NCI-H2171 (cell line): Measurements from ENCODE around the gene ATF7IP2.
"Not testable (repeated sequence)": the region's sequence is repeated elsewhere in the genome, so short reads cannot be mapped to it uniquely, and the experiment has no call there.

ENCODE experiments used
- DNase-seq: peaks from one replicate; lab custom pipeline; 2025; lab: John Stamatoyannopoulos, UW

ATF7IP2 gene, protein sequence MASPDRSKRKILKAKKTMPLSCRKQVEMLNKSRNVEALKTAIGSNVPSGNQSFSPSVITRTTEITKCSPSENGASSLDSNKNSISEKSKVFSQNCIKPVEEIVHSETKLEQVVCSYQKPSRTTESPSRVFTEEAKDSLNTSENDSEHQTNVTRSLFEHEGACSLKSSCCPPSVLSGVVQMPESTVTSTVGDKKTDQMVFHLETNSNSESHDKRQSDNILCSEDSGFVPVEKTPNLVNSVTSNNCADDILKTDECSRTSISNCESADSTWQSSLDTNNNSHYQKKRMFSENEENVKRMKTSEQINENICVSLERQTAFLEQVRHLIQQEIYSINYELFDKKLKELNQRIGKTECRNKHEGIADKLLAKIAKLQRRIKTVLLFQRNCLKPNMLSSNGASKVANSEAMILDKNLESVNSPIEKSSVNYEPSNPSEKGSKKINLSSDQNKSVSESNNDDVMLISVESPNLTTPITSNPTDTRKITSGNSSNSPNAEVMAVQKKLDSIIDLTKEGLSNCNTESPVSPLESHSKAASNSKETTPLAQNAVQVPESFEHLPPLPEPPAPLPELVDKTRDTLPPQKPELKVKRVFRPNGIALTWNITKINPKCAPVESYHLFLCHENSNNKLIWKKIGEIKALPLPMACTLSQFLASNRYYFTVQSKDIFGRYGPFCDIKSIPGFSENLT

DNA sequence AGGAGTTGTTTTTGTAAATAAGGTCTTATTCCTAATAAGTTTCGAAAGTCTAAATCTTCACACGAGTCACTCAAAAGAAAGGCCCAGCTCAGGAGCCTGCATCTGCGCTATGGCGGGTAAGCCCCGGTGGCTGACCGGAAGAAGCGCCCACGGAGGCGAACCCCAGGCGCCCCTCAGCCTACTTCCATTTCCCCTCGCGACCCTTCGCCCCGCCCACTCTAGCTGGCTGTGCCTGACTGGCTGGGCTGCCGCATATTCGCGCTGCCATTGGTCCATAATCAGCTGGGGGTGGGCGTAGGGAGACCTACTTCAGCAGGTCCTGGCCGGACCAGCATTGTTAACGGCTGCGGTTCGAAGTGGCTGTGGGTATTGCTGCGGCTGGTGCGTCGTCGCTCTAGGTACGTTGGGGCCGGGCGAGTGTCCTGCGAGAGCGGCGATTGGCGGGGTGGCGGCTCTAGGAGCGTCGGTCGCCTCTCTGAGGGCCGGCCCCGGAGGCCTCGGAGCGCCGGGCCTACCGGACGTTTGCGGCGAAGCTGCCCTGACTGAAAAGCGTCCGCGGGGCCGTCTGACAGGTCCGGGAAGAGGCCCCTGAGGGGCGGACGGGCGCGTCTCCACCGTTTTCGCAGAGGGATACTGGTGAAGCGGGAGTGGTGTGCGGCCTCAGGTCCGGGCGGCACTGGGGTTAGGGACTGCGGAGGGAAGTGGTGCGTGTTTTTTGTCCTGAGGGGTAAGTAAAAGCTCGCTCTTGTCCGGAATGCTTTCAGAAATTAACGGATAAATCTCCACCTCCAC, at the start of gene ATF7IP2:
TSS of gene ATF7IP2 (plus strand) at position 337 of the 792 bp plus-strand sequence. CDS start 44,560 bp downstream, outside the sequence.
- no peak for DNase-seq

DNA sequence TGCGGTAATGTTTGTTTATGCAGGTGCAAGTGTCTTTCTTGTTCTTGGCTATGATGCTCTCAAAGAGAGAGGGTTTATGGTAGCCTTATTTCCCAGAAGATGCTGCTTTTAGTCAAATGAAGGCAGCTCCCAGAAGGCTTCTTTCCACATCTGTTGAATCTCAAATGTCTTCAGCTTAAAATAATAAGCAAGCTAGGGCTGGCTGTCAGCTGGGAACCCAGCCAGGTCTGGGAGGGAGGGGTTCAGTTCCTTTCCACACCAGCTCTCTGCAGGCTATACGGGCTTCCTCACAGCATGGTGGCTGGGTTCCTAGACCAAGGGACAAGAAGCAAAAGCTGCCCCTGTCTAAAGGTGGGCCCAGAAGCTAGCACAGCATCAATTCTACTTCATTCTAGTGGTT, 47.4 kb upstream of the ATF7IP2 start:
- peak; percentile 25 for DNase-seq

DNA sequence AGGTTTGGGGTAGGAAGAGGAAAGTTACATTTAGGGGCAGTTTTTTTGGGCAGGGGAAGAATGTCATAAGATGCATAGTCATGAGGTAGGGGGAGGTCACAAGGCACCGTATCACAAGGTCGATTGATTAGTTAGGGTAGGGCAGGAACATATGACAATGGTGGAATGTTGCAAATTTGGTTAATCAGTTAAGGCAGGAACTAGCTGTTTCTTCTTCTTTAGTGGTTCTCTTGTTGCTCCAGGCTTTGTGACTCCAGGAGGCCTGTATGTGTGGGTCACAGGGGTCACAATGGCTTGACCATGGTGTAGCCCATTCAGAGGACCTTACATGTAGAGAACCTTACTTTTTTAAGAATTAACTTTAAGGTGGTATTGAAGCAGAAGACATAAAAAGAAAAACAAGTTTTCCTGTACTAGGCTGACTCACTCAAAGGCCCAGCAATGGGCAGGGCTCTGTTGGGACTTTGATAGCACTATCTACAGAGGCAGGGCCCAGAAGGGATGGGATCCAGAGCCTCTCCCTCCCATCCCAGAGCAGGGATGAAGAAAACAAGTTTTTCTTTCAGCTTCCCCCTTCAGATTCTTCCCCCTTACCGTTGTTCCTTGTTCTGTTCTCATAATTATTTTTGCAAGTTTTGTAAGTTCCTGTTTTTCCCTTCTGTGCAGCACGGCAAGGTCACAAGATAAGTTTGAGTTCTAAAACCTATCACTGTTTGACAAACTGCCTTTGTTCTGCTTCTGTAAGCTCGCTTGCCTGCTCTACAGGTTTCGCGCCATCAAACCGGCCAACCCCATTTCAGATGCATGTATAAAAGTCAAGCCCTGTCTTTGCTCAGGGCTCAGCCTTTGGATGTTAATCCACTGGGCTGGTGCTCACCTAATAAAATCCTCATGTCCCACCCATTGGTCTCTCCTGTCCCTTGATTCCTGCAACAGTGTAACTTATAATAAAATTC, 45.8 kb upstream of the ATF7IP2 start:
- no peak for DNase-seq

DNA sequence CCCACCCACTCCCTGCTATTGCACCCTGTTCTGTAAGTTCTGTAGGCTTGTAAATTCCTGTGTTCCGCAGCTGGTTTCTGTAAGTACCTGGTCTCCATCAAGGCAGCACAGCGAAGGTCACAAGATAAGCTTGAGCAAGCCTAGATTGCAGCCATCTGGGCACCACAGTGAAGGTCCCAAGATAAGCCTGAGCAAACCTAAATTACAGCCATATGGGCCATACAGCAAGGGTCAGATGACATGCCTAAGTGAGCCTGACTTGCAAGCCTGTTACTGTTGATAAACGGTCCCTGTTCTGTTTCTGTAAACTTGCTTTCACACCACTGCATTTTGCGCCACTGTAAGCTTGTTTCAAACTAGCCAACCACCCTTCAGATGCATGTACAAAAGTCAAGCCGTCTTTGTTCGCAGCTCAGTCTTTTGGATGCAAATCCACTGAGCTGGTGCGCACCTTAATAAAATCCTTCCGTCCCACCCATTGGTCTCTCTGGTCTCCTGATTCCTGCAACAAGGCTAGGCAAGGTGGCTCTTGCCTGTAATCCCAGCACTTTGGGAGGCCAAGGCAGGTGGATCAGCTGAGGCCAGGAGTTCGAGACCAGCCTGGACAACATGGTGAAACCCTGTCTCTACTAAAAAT, 42.6 kb upstream of the ATF7IP2 start:
- no peak for DNase-seq

DNA sequence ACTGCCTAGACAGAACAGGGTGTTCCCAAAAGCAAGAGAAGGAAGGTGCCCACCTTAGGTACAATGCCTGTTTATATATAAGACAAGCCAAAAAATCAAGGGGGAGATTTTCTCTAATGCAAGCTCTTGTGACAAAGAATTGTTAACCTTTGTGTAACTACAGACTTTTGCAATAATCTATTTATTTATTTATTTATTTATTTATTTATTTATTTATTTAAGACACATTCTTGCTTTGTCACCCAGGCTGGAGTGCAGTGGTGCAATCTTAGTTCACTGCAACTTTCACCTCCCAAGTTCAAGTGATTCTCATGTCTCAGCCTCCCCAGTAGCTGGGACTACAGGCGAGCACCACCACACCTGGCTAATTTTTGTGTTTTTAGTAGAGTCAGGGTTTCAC, 41.2 kb upstream of the ATF7IP2 start:
- DNase-seq, result not testable (repeated sequence)

DNA sequence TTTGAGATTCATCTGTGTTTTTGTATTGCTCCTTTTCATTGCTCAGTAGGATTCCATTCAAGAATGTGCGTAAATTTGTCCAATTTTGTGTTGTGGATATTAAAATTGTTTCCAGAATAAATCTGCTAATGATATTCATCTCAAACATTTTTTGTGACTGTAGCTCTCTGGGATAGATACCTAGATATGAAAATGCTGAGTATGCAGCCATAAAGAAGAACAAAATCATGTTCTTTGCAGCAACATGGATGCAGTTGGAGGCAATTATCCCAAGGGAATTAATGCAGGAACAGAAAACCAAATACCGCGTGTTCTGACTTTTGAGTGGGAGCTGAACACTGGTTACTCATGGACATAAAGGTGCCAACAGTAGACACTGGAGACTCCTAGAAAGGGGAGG, 40.2 kb upstream of the ATF7IP2 start:
- DNase-seq, result no peak

DNA sequence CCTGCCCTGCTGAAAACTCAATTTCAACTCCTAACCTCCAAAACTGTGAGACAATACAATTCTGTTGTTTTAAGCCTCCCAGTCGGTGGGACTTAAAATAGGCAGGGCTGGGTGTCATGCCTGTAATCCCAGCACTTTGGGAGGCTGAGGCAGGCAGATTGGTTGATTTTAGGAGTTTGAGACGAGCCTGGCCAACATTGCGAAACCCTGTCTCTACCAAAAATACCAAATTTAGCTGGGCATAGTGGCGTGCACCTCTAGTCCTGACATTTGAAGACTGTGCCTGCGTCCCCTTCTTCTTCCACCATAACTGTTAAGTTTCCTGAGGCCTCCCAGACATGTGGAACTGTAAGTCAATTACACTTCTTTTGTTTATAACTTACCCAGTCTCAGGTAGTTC, 36.0 kb upstream of the ATF7IP2 start:
- no peak for DNase-seq

DNA sequence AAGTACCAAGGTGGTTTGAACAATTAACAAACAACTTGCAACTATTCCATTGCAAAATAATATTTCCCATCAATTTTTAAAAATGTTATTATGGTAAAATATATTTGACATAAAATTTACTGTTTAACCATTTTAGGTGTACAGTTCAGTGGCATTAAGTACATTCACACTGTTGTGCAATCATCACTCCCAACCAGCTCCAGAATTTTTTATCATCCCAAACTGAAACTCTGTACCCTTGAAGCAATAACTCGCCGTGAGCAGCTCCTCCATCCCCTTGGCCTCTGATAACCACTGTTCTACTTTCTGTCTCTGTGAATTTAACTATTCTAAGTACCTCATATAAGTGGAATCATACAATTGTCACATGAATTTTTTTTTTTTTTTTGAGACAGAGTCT, 33.6 kb upstream of the ATF7IP2 start:
- DNase-seq, result no peak

DNA sequence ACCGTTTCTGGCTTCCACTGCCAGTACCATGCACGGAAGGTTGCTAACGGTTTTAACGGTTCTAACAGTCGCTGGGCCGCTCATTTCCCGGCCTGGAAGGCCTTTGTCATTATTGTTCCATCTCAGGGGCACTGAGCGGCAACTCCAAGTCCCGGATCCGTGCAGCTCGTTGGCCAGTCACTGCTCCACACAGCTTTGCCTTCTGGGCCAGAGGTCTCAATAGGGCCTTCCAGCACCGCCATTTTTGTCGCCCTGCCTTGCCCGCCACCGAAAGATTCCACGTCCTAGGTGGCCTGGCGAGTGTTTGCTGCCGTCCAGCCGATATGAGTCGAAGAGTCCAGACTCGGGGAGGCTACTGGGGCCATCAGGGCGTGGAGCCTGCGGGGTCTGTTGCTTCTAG, 30.3 kb upstream of the ATF7IP2 start:
- no peak for DNase-seq

DNA sequence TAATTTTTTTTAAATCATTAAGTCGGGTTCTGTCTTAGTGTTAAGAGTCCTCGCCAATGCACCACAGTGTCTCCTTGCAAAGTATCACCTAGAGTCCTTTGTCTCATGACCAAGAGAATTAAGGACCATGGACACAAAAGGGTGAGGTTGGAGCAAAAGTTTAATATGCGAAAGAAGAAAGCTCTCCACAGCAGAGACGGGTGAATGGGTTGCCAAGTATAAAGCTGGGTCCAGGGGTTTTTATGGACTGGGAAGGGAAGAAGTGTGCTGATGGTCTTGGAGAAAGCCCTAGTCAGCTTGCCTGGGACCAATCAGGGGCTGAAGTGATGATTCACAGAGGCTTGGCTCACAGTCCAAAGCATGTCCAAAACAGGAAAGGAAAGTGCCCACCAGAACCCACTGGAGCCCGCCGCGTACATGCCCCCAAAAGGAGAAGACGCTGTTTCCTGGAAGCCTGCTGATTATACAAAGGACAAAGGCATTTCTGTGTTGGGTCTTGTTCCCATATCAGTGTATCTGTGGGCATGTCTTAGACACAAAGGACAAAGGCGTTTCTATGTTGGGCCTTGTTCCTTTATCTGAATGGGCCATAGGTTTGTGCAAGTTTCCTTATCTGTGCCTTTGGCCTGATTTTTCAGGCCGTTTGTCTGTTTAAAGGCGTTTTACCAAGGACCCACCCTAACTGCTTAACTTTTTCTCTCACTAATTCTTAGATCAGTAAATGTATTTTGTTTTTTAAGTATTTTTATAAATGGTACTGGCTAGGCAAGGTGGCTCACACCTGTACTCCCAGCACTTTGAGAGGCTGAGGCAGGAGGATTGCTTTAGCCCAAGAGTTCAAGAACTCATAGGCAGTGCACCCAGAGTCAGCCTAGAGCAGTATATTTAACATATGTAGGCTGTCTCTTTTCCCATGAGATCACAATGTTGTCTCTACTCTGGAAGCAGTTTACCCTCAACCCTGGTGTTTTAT, 28.7 kb upstream of the ATF7IP2 start:
- no peak for DNase-seq

DNA sequence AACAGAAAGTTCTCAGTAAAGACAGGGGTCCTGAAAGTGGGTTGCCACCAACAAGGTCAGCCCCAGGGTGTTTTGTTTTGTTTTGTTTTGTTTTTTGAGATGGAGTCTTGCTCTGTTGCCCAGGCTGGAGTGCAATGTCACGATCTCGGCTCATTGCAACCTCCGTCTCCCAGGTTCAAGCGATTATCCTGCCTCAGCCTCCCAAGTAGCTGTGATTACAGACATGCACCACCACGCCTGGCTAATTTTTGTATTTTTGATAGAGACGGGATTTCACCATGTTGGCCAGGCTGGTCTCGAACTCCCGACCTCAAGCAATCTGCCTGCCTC, 24.1 kb upstream of the ATF7IP2 start:
- DNase-seq, result not testable (repeated sequence)

DNA sequence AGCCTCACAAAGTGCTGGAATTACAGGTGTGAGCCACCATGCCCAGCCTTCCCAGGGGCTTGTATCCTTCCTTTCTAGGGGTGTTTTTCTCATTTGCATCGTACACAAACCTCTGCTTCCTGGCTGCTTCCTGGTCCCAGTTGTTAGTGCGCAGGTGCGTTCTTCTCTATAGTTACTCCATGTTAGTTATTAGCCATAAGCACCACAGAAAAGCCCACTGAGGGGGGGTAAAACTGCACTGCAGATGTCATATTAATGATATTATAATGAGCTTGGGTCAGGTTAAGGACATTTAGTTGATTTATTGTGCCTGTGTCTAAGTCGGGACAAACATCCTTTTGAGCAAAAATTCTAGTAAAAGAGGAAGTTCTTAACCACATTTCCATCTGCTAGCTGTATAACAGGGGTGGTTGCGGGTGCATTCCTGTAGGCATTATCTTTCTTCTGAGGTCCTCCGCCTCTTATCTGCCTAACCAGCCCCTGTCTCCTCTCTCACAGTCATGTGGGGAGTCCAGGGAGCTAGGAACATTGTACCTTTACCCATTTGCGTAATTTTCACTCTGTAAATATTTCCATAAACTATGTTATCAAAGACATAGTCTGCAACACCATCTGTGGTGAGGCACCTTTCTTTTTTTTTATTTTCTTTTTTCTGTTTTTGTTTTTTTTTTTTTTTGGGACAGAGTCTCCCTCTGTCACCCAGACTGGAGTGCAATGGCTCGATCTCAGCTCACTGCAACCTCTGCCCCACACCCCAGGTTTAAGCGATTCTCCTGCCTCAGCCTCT, 23.6 kb upstream of the ATF7IP2 start:
- DNase-seq, result no peak

DNA sequence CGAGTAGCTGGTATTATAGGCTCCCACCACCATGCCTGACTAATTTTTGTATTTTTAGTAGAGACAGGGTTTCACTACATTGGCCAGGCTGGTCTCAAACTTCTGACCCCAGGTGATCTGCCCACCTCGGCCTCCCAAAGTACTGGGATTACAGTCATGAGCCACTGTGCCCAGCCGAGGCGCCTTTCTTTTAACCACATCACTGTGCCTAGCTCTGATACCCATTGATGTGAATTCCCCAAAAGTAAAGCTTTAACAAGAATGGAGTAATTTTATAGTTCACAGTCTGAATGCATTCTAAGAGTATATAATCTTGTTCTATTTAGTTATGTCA, 23.0 kb upstream of the ATF7IP2 start:
- not testable (repeated sequence) for DNase-seq

DNA sequence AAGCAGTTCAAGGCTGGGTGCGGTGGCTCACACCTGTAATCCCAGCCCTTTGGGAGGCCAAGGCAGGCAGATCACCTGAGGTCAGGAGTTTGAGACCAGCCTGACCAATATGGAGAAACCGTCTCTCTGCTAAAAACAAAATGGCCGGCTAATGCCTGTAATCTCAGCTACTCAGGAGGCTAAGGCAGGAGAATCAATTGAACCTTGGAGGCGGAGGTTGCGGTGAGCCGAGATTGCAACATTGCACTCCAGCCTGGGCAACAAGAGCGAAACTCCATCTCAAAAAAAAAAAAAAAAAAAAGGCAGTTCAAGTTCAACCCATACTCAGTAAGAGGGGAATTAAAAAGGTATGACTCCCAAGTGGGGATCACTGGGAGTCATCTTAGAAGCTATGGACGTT, 19.2 kb upstream of the ATF7IP2 start:
- not testable (repeated sequence) for DNase-seq

DNA sequence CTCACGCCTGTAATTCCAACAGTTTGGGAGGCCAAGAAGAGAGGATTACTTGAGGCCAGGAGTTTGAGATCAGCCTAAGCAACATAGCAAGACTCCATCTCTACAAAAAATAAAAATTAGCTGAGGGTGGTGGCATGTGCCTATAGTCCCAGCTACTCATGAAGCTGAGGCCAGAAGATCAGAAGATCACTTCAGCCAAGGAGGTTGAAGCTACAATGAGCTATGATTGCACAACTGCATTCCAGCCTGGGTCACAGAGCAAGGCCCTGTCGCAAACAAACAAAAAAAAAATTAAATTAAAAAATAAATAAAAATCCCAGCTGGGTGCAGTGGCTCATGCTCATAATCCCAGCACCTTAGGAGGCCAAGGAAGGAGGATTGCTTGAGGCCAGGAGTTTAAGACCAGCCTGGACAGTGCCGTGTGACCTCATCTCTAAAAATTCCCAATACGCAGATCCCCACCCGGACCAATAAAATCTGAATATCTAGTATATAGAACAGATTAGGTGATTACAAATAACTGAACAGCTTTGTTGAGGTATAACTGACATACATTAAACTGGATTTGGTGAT, 18.2 kb upstream of the ATF7IP2 start:
- no peak for DNase-seq

DNA sequence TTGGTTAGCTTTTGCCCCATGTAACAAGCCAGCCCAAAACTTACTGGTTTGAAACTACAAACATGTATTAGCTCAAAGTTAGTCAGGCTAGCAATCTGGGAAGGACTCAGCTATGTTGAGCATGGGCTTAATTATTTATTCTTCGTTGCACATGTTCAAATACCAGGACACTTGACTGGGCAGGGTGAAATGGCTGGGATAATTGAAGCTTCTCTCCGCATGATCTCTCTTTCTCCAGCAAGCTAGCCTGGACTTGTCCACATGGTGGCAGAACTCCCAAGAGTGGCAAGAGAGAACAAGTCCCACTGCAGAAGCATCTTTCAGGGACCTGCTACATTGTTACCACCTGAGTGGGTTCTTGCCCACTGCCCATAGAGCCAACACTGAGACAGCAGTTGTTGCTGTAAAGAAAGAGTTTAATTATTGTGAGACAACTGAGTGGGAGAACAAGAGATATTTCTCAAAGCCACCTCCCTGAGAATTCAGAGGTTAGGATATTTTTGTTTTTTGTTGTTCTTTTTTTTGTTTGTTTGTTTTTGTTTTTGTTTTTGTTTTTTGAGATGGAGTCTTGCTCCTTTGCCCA, 16.8 kb upstream of the ATF7IP2 start:
- no peak for DNase-seq

DNA sequence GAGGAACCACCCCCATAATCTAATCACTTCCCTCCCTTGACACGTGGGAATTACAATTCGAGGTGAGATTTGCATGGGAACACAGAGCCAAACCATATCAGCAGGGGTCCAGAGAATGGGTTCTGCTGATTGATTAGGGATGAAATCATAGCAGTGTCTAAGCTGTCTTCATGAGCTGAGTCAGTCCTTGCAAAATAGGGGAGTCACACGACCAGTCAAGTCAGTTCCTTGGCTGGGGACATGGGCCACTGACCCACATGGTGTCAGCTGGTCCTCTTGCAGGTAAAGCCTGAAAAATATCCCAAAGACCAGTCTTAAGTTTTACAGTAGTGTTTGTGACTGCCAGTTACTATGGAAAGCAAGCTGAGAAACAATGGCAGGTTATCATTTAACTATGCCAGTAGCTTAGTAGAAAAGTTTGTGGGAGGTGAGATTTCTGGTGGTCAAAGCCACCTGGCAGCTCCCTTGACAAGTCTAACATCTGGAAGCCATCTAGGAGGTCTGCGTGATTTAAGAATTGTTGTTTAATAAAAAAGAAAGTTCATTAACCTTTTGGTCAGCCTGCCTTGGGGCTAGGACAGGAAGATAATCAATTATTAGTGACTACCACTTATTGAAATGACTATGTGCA, 15.7 kb upstream of the ATF7IP2 start:
- DNase-seq, result no peak

DNA sequence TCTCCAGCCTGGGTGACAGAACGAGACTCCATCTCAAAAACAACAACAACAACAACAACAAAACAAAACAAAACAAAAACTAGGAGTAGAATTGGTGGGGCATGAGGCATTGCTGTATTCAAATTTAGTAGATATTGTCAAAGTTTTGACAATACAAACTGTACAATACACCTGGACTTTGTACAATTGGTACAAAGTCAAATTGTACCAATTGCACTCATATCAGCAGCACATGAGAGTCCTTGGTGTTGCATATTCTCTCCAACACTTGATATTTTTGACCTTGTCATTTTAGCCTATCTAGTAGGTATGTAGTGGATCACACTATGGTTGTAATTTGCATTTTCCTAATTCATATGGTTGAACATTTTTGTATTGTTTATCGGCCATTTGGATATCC, 14.3 kb upstream of the ATF7IP2 start:
- DNase-seq, result no peak
